Kidney glomerular epithelial cell (primary cell): ENCODE measurements around the gene IP6K1.
"Not testable (repeated sequence)": the region's sequence is repeated elsewhere in the genome, so short reads cannot be mapped to it uniquely, and the experiment has no call there.

Source experiments
- DNase-seq: peaks from one replicate; lab custom pipeline; 2025; lab: John Stamatoyannopoulos, UW

IP6K1 gene

DNA sequence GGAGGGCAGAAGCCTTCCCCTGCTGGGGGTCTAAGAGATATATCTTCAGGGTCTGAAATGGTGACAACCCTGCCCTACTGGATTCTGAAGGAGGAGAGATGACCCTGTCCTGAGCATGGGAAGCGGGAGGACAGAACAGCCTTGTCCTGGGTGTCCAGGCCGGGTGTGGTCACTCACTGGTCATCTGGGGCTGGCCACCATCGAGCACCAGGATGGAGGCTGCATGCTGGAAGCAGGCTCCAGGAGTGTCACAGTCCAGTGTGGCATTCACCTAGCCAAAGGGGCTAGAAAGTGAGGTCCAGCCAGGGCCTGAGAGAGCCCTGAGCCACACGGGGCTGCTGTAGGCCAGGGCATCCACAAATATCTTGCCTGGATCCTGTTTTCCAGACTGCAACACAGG lies 8.1 kb upstream of the IP6K1 start:
- no peak for DNase-seq

DNA sequence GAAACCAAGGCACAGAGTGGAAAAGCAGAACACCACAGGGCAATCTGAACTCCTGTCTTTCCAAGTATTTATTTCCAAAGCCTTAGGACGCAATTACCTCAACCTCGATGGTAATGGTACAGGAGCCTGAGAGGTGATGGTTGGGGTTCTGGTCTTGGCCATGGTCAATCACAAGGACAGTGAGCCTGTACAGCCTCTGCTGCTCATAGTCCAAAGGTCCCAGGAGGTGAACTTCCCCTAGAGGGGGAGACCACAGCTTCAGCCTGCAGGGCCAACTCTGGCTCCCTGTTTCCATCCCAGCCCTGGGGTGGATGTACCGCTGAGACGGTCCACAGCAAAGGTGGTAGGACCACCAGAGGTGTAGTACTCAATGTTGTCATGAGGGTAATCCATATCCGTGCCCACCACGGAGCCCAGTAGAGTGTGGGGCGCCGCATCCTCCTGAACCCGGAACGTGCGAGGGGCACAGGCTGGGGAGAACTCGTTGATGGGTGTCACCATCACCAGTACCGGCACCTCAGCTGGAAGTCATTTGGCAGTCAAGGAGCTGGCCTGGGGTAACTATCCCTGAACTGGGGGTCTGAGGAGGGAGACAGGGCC lies 7.2 kb upstream of the IP6K1 start:
- no peak for DNase-seq

DNA sequence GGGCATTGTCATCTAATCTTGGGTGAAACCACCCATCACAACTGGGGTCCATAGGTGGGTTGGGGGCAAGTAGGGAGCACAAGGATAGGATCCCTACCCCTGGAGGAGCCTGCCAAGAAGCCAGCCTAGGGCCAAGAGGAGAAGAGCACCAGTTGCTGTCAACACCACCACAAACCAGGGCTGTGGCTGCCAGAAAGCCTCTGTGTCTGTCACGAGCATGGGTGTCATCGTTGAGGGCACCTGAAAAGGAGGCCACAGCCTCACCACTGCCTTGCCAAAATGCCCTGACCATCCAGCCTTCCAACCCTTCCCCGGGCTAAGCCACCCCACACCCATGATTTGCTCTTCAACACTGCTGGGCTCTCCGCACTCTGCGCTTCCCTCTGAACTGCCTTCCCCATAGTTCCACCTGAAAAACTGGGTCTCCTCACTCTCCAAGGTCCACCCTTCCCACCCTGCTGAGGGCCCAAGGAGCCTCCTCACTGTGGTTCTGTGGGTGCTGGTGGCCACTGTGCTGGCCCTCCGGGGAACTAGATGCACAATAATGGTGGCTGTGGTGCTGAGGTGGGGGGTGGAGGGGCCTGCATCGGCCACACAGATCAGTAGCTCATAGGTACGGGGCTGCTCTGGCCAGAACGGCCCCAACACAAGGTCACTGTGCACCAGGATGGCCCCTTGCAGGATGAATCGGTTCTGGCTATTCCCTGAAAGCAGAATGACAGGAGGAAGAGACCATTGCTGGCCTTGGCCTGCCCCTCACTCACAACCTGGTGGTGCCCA lies 6.2 kb upstream of the IP6K1 start:
- no peak for DNase-seq

DNA sequence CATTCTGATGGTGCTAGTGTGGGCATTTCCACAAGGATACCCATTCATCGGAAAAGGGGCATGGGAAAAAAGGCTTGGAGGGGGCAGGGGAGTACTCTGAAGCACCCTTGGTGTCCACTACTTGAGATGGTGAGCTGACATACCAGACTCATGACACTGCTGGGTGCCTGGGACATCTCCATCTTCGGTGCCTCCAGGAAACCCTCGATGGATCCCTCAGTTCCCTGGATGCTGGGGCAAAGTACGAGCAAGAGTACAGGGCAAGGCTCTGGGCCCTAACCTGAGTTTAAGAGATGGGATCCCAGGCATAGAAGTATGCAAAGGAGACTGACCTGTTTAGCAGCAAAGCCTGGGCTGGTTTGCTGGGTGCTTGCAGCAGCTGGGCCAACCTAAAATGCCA lies 5.2 kb upstream of the IP6K1 start:
- no peak for DNase-seq

DNA sequence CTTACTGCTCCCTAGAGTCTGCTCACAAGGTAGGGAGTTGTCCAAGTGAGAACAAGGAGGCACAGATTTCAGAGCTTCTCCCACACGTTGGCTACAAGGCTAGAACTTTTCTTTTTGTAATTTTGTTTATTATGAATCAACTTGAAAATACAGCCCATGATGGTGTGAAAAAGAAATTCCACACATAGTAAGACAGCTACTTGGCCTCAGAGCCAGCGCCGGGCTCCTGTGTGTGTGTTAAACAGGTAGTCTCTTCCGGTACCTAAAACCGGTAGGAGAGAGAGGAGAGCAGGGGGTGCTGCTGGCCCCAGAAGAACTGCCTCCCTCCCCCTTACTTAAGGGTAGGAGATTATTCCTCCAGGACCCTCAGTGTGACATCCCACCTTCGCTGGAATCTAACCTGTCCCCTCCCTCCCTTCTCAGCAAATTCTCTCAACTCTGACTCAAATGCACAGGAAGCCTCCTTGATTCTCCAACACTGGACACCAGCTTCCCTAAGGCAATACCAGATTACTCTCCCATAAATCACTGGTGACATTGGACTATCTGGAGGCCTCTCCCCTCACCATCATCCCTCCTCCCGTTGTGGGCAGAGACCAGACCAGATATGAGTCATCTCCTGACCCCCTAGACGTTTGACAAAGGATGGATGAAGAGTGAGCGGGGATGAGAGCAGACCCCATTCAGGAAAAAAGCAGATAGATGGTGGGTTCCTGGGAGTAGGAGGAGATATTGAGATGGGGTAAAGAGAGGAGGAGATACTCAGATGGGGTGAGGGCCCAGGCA lies 4.5 kb upstream of the IP6K1 start:
- no peak for DNase-seq

DNA sequence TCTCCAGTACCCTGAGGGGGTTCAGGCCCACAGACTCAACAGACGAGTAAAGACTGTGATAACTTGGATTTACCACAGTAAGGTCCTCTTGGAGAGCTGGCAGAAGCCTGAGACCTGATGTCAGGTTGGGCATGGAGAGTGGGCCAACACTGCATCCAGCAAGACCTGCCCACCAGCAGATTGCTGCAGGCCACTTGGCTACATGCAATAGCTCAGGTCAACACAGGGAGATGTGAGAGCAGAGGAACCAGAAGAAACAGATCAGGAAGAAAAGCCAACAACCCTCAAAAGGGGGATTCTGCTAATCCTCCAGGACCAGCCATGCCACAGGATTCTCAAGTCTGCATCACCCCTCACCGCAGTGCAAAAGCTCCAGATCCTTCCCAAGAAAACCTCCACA lies 1.7 kb upstream of the IP6K1 start:
- no peak for DNase-seq

DNA sequence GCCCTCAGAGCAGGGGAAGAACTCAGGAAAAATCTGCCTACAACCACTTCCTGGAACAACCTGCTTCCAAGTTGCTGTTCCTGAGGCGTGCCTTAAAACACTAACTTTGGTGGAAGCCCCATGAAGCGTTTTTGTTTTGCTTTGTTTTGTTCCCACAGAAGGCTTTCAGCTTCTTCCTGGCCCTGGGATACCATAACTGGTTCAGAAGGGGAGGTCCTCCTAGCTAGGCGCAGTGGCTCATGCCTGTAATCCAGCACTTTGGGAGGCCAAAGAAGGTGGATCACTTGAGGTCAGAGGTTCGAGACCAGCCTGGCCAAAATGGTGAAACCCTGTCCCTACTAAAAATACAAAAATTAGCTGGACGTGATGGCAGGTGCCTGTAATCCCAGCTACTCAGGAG lies 1.2 kb upstream of the IP6K1 start:
- DNase-seq, result no peak

DNA sequence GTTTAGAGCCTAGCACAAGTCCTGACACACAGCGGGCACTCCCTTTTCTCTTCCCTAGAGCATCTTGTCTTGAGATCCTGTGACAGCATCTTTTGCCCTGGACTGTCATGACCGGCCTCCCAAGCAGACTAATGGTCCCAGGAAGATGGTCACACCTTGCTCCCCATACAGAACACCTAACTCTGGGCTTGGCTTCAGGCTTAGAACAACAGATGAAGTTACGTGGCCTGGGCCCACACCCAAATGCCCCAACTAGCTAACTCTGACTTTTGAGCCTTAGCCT lies 781 bp upstream of the IP6K1 start:
- no peak for DNase-seq

DNA sequence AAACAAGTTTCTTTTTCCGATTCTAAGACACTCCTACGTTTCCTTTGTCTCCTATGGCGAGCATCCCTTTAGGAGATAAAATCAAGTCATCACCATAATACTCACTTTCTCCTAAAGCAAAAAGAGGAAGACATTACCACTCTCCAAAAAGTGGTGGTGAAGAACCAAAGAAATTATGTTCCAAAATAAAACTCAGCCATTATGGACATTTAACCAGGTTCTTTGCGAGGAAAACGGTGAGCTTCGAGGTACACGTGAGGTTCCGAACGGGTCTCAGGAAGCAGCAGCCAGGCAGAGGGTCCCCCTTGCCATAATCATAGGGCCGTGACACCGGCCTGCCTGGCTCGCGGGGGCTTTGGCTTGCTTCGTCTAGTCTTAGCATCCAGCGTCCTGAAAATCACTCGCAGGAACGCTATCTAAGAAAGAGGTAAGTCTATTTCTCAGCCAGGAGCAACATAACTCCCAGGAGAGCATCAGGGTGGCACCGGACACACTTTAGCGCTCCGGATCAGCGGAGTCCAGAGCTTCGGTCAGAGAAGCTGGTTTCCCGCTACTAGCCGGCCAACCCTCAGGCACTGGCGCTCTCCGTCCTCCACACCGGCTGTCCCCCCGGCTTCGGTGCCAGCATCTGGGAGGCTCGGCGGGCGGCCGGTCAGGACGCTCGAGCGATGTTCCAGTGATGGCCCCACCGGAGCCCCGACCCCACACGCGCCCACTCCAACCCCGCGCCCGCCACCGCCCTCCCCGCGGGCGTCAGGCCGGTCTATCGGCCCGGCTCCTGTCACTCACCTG lies 581 bp downstream of the IP6K1 start:
- peak; percentile 8 for DNase-seq

DNA sequence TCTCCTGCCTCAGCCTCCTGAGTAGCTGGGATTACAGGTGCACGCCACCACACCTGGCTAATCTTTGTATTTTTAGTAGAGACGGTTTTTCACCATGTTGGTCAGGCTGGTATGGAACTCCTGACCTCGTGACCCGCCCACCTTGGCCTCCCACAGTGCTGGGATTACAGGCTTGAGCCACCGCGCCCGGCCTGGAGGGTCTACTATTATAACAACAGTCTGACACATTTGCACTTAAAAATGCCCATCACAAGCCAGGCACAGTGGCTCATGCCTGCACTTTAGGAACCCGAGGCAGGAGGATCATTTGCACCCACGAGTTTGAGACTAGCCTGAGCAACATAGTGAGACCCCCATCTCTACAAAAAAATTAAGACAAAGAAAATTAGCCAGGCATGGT lies 4.1 kb downstream of the IP6K1 start:
- DNase-seq, result not testable (repeated sequence)

DNA sequence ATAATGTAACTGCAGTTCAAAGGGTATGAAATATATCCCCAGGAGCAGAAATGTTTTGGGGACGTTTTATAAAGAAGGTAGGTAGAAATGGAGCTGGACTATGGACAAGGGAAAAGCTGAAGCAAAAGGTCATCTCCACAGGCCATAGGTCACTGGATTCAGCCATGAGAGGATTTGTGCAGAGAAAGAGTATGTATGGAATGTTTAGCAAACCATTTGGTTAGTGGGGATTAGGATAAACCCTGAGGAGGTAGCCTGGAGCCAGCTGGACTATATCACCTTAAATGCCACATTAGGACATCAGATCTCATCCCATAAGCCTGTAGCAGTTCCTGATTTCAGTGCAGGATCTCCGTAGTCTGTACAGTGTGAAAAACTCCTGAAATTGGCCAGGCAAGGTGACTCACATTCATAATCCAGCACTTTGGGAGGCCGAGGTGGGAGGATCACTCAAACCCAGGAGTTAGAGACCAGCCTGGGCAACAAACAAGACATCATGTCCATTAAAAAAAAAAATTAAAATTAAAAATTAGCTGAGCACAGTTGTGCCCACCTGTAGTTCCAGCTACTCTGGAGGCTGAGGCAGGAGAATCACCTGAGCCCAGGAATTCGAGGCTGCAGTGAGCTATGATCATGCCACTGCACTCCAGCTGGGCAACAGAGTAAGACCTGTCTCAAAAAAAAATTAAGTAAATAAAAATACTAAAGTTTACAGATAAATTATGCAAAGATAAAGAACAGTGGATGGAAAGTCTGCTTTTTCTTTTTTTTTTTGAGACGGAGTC lies 4.7 kb downstream of the IP6K1 start:
- no peak for DNase-seq

DNA sequence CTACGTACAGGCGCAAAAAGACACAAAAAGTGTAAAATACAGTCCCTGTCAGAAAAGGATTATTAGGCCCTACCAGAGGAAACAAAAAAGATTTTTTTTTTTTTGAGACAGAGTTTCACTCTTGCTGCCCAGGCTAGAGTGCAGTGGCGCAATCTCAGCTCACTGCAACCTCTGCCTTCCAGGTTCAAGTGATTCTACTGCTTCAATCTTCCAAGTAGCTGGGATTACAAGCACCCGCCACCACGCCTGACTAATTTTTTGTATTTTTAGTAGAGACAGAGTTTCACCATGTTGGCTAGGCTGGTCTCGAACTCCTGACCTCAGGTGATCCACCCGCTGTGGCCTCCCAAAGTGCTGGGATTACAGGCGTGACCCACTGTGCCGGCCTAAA lies 5.4 kb downstream of the IP6K1 start:
- not testable (repeated sequence) for DNase-seq

DNA sequence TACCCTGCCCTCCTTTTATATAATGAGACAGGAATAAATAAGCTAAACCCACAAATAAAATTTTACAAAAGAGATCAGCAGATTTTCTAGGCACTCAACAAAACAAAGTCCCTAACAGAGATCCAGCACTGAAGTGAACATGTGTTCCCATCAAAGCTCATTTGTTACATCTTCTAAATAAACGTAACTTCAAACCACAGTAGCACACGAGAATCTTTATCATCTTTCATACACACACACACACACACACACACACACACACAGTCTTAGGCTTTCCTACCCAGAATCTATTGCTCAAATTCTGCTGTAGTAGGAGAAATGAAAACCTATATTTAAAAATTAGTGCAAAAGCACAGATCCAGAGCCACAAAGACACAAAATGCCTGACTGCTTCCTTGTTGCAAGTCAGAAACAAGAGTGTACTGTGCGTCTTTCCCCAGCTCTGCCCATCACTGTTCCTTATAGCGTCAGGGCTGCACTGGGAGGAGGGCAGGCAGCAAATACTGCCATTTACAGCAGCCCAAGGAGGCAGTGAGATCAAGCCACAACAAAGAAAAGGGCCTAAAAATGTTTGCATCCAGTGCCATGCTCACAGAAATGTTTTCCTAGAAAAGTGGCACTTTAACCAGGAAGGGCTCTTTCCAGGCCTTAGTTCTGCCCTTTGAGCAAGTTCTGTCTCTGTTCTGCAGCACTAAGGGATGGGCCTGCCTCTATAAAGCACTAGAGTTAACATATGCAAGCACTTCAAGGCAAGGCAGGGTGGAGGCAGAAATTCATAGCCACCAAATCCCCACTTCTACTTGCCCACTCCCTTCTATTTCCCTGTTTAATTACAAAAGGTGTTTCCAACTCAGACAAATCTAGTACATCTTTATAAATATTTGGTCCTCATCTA lies 6.0 kb downstream of the IP6K1 start:
- no peak for DNase-seq

DNA sequence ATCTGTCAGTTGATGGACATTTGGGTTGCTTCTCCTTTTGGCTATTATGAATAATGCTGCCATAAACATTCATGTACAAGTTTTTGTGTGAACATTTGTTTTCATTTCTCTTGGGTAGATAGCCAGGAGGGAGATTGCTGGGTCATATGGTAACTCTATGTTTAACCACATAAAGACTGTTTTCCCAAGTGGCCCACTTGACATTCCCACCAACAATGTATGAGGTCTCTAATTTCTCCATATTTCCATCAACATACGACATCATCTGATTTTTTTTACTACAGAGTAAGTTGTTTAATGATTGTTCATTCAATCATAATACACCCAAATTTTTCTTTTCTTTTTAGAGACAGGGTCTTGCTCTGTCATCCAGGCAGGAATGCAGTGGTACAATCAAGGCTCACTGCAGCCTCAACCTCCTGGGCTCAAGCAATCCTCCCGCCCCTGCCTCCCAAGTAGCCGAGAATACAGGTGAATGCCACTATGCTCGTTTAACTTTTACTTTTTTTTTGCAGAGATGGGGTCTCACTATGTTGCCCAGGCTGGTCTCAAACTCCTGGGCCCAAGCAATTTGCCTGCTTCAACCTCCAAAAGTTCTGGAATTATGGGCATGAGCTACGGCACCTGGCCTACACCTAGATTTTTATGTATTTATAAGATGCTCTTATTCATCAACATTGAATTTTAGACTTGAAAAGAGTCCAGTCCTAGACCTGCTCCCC lies 6.8 kb downstream of the IP6K1 start:
- no peak for DNase-seq

DNA sequence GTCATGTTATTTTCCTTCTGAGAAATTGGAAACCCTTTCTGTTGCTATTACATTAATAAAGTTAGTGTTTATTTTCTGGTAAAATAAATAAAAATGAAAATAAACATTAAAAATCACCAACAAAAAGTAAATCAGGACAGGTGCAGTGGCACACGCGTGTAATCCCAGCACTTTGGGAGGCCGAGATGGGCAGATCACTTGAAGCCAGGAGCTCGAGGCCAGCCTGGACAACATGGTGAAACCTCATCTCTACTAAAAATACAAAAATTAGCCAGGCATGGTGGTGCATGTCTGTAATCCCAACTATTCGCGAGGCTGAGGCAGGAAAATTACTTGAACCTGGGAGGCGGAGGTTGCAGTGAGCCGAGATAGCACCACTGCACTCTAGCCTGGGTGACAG lies 10.2 kb downstream of the IP6K1 start:
- DNase-seq, result not testable (repeated sequence)

DNA sequence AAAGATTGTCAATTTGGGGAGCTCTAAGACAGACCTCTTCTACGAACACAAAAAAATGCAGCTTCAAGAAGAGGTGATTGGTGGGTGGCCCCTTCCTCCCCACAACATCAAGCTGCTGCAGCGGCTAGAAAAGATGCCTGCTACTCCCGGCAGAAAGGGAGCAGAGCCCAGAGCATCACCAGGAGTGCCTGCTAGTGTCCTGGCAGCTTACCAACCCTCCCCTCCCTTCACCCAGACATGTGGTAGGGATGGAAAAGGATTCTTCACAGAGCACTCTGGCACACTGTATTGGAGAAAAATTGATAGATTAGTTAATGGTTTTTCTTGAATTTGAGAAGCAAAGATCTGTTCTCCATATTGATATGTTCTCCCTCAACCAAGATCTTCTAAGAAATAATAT lies 10.8 kb downstream of the IP6K1 start:
- no peak for DNase-seq

DNA sequence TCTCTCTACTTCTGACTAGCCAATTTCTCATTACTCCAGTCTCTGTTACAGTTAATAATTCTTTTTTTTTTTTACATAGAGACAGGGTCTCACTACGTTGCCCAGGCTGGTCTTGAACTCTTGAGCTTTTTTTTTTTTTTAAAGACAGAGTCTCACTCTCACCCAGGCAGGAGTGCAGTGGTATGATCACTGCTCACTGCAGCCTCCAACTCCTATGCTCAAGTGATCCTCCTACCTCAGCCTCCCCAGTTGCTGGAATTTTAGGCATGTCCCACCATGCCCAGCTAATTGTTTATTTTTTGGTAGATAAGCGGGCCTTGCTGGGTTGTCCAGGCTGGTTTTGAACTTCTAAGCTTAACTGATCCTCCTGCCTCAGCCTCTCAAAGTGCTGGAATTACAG lies 13.6 kb downstream of the IP6K1 start:
- no peak for DNase-seq

DNA sequence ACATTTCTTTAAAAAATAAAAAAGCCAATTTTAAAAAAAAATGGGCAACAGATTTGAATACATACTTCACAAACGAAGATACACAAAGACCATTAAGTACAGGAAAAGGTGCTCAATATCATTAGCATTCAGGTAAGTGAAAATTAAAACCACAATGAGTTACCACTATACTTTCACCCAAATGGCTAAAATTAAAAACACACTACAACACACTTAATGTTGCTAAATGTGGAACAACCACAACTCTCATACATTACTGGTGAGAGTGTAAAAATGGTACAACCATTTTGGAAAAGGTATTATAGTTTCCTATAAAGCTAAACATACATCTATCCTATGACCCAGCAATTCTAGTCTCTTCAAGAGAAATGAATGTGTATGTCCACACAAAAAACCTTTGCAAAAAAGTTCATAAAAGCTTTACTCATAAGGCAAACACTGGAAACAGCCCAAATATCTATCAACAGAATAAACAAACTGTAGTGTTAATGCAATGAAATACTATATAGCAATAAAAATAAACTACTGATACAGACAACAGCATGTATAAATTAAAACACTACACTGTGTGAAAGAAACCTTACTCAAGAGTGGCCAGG lies 14.9 kb downstream of the IP6K1 start:
- DNase-seq, result no peak

DNA sequence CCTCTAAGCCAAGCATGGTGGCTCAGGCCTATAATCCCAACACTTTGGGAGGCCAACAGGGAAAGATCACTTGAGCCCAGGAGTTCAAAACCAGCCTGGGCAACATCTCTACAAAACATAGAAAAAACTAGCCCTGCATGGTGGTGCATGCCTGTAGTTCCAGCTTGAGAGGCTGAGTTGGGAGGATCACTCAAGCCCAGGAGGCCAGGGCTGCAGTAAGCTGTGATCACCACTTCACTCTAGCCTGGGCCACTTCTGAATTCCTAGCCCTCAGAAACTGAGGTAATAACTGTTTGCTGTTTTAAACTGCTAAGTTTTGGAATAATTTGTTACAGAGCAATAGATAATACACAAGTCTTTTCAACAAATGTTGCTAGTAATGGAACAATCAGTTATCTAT lies 16.4 kb downstream of the IP6K1 start:
- no peak for DNase-seq
